BJ (cell line): Measurements from ENCODE around the gene RASSF3. TPM values are rescaled to one million over a fixed set of nuclear protein-coding genes. Genes with fewer than 3 reads are reported as not detected.

Source experiments
- CTCF ChIA-PET: fragments of 350-600 bp; formaldehyde crosslinking; extraction: SDS; loops from one replicate; lab custom pipeline; 2021; ENCODE audit warnings: antibody characterized with exemption, inconsistent platforms; lab: Yijun Ruan, JAX
- POLR2A ChIA-PET: fragments of 300-600 bp; sonication (Branson Sonifier 250); formaldehyde crosslinking; extraction: SDS; loops from one replicate; lab custom pipeline; 2021; ENCODE audit warnings: antibody characterized with exemption; lab: Charles Lee
- DNase-seq: peaks from one replicate; pipeline ENCODE4 v3.0.0-alpha.2; 2011; ENCODE audit warnings: low read depth
- H3K27me3 ChIP-seq: 2 replicates; pipeline ENCODE4 v1.6.0; 2011; ENCODE audit warnings: low read length; ENCODE audit not compliant: control insufficient read depth, insufficient read depth
- H3K36me3 ChIP-seq: 2 replicates; pipeline ENCODE4 v1.5.1; 2011; ENCODE audit warnings: low read length; ENCODE audit not compliant: control insufficient read depth, insufficient read depth
- H3K4me3 ChIP-seq: 2 replicates; pipeline ENCODE4 v1.5.1; 2011; ENCODE audit warnings: low read depth, mild to moderate bottlenecking, control low read depth, low read length
- CTCF ChIP-seq: IDR thresholded peaks from 2 replicates; pipeline ENCODE4 v1.5.1; 2011; ENCODE audit warnings: low read depth, mild to moderate bottlenecking, control low read depth, inconsistent platforms, low read length, moderate library complexity; ENCODE audit not compliant: insufficient read depth
- polyA plus RNA-seq: library from polyadenylated mRNA; depleted of rRNA; stranded (reverse); fragments of >200 nt; gene quantifications from 2 replicates; pipeline ENCODE4 v1.2.3, GENCODE V29; 2011

RASSF3 gene
- polyA plus RNA-seq, 1 experiment, result 27.7 TPM

GRCh38 chr12:64700532-64700931 lies 90.2 kb downstream of the RASSF3 start:
- Histone ChIP-seq H3K36me3 (no peaks in the 10 kb centered on the region; the same call in 1 of the 2 replicates), H3K27me3 (no peaks in the 10 kb centered on the region), H3K4me3 (no peak overlapping the region)
- DNase-seq, result no peak
- no peak for TF ChIP-seq CTCF
- CTCF ChIA-PET, result interaction anchor here (0.8 to 2.7 kb wide), 4 partner anchors 17 to 255 kb away, joined by 3 to 12 read pairs (median 4); no protein-coding TSS in a partner anchor
- POLR2A ChIA-PET, result no interaction called here

- H3K36me3 ChIP-seq, result no peaks in the 10 kb centered on the region; the same call in 1 of the 2 replicates
- ChIA-PET CTCF (interaction anchor here (0.8 to 2.7 kb wide), 5 partner anchors 10 to 256 kb away, joined by 3 to 12 read pairs (median 4); no protein-coding TSS in a partner anchor), POLR2A (no interaction called here)
- no peak for DNase-seq
- no peak for TF ChIP-seq CTCF
- H3K4me3 ChIP-seq, result no peak overlapping the region
- no peaks in the 10 kb centered on the region for H3K27me3 ChIP-seq
Measured at GRCh38 chr12:64701283-64701682, 91.0 kb downstream of the RASSF3 start.

GRCh38 chr12:64706306-64706705 lies 96.0 kb downstream of the RASSF3 start:
- TF ChIP-seq CTCF, result no peak
- Histone ChIP-seq H3K4me3 (no peak overlapping the region), H3K36me3 (no peaks in the 10 kb centered on the region), H3K27me3 (no peaks in the 10 kb centered on the region)
- DNase-seq, result no peak
- CTCF ChIA-PET, result interaction anchor here (1.0 to 2.0 kb wide), 4 partner anchors 9 to 162 kb away, joined by 3 to 12 read pairs (median 5); no protein-coding TSS in a partner anchor
- POLR2A ChIA-PET, result interaction anchor here (0.6 kb wide), 1 partner anchor 15 kb away, joined by 3 read pairs; no protein-coding TSS in a partner anchor

- POLR2A ChIA-PET, result interaction anchor here (0.6 kb wide), 1 partner anchor 14 kb away, joined by 3 read pairs; no protein-coding TSS in a partner anchor
- Histone ChIP-seq H3K36me3 (no peaks in the 10 kb centered on the region; the same call in 1 of the 2 replicates), H3K27me3 (no peaks in the 10 kb centered on the region), H3K4me3 (no peak overlapping the region)
- CTCF ChIA-PET, result interaction anchor here (0.6 to 2.0 kb wide), 5 partner anchors 10 to 163 kb away, joined by 3 to 12 read pairs (median 4); no protein-coding TSS in a partner anchor
- no peak for DNase-seq
- TF ChIP-seq CTCF, result no peak
Measured at GRCh38 chr12:64706857-64707256, 96.6 kb downstream of the RASSF3 start.

- no peak for DNase-seq
- no peaks in the 10 kb centered on the region; the same call in 1 of the 2 replicates for H3K36me3 ChIP-seq
- CTCF ChIA-PET, result interaction anchor here (0.6 to 2.0 kb wide), 6 partner anchors 10 to 163 kb away, joined by 3 to 12 read pairs (median 4); no protein-coding TSS in a partner anchor
- H3K27me3 ChIP-seq, result no peaks in the 10 kb centered on the region
- H3K4me3 ChIP-seq, result no peak overlapping the region
- POLR2A ChIA-PET, result interaction anchor here (0.6 kb wide), 1 partner anchor 1423 kb away, joined by 4 read pairs; the partner anchor contains the start of gene LLPH
- no peak for TF ChIP-seq CTCF
Measured at GRCh38 chr12:64707362-64707761, 97.1 kb downstream of the RASSF3 start.
